Endothelial cell of umbilical vein (primary cell): ENCODE results near the gene TEDC1. TPM values are rescaled to one million over a fixed set of nuclear protein-coding genes. Genes with fewer than 3 reads are reported as not detected.

ENCODE experiments used
- BruUV-seq: library from RNA; stranded (reverse); fragments of 400-500 nt; replicated peaks from 2 replicates; lab custom pipeline; 2021; lab: Mats Ljungman, UMichigan
- CTCF ChIA-PET: fragments of 300-600, 350-600 bp; sonication (Branson Sonifier 250); formaldehyde crosslinking; loops from one replicate; lab custom pipeline; 2021; ENCODE audit warnings: antibody characterized with exemption, inconsistent platforms; lab: Charles Lee
- POLR2A ChIA-PET: fragments of 300-600, 350-600 bp; sonication (Branson Sonifier 250); formaldehyde crosslinking; loops from one replicate; lab custom pipeline; 2021; ENCODE audit warnings: antibody characterized with exemption, inconsistent platforms; lab: Charles Lee
- DNase-seq: peaks from one replicate; pipeline ENCODE4 v3.0.0-alpha.2; 2011; ENCODE audit warnings: low read depth, low spot score
- FAIRE-seq: peaks from 2 replicates; lab custom pipeline; 2011; peaks lifted over from hg19 to GRCh38; lab: Jason Lieb, UNC
- H2AFZ ChIP-seq: 2 replicates; pipeline ENCODE4 v1.6.0; 2012; ENCODE audit warnings: low read depth, low read length, control low read depth, inconsistent platforms
- H3K27ac ChIP-seq: 2 replicates; pipeline ENCODE4 v1.5.1; 2011; ENCODE audit warnings: low read depth, mild to moderate bottlenecking, control low read depth, low read length, moderate library complexity; ENCODE audit not compliant: insufficient read depth
- H3K27me3 ChIP-seq, 2 experiments: 2 replicates each; pipeline versions ENCODE4 v1.6.0 to v1.6.1; 2011; ENCODE audit warnings: low read length in 2 of 2, mixed read lengths in 1 of 2; ENCODE audit not compliant: control insufficient read depth in 2 of 2, insufficient read depth in 2 of 2
- H3K36me3 ChIP-seq, 2 experiments: 2 replicates in 1 of 2; 3 replicates in 1 of 2; pipeline ENCODE4 v1.5.1; 2011; ENCODE audit warnings: low read length in 2 of 2, mild to moderate bottlenecking in 1 of 2, moderate library complexity in 1 of 2; ENCODE audit not compliant: control insufficient read depth in 2 of 2, insufficient read depth in 2 of 2; ENCODE audit errors: extremely low read depth in 1 of 2
- H3K4me1 ChIP-seq: 3 replicates; pipeline ENCODE4 v1.5.1; 2011; ENCODE audit warnings: mild to moderate bottlenecking, low read length; ENCODE audit not compliant: control insufficient read depth, insufficient read depth; ENCODE audit errors: extremely low read depth
- H3K4me2 ChIP-seq: 2 replicates; pipeline ENCODE4 v1.6.1; 2011; ENCODE audit warnings: low read length, control low read depth, mixed read lengths; ENCODE audit not compliant: insufficient read depth
- H3K4me3 ChIP-seq, 3 experiments: fragments of 200-600 bp in 1 of 3; sonication (generic), shearing (Covaris generic) in 1 of 3; replicated peaks in 1 of 3; 2 replicates each; pipeline ENCODE4 v1.5.1; 2011 to 2016; ENCODE audit warnings: control low read depth in 3 of 3, low read length in 3 of 3, mild to moderate bottlenecking in 2 of 3, inconsistent platforms in 1 of 3, low read depth in 1 of 3, moderate library complexity in 1 of 3; ENCODE audit not compliant: insufficient read depth in 1 of 3
- H3K79me2 ChIP-seq: 2 replicates; pipeline ENCODE4 v1.6.0; 2012; ENCODE audit warnings: low read length, inconsistent platforms; ENCODE audit not compliant: control insufficient read depth, insufficient read depth
- H3K9ac ChIP-seq: replicated peaks from 2 replicates; pipeline ENCODE3; 2011; ENCODE audit warnings: low read length, control low read depth; ENCODE audit not compliant: insufficient read depth; ENCODE audit errors: extremely low read depth
- H3K9me1 ChIP-seq: replicated peaks from 3 replicates; pipeline ENCODE4 v1.6.0; 2011; ENCODE audit warnings: mild to moderate bottlenecking, low read length; ENCODE audit not compliant: control insufficient read depth, insufficient read depth; ENCODE audit errors: extremely low read depth
- H3K9me3 ChIP-seq: replicated peaks from 2 replicates; pipeline ENCODE4 v1.5.1; 2012; ENCODE audit warnings: low read length, inconsistent platforms; ENCODE audit not compliant: control insufficient read depth, insufficient read depth
- H4K20me1 ChIP-seq: replicated peaks from 2 replicates; pipeline ENCODE3; 2011; ENCODE audit warnings: mild to moderate bottlenecking, low read length; ENCODE audit not compliant: control insufficient read depth, insufficient read depth; ENCODE audit errors: extremely low read depth
- CTCF ChIP-seq, 2 donors: IDR thresholded peaks; 1 replicate in 1 of 2; 2 replicates in 1 of 2; pipeline ENCODE4 v1.5.1; 2011; ENCODE audit warnings: low read length in 2 of 2, mild to moderate bottlenecking in 2 of 2, moderate library complexity in 2 of 2, control low read depth in 1 of 2, inconsistent platforms in 1 of 2, low read depth in 1 of 2; ENCODE audit not compliant: insufficient read depth in 1 of 2; ENCODE audit errors: extremely low read depth in 1 of 2
- EZH2 ChIP-seq: IDR thresholded peaks from 2 replicates; pipeline ENCODE4 v1.6.1; 2012; ENCODE audit warnings: borderline replicate concordance, low read depth, mild to moderate bottlenecking, moderate library complexity, low read length, inconsistent platforms; ENCODE audit not compliant: severe bottlenecking
- FOS ChIP-seq: IDR thresholded peaks from 2 replicates; pipeline ENCODE4 v1.6.1; 2011; ENCODE audit warnings: mild to moderate bottlenecking, low read length, moderate library complexity, borderline replicate concordance; ENCODE audit not compliant: insufficient read depth
- GATA2 ChIP-seq: IDR thresholded peaks from 2 replicates; pipeline ENCODE4 v1.7.0; 2011; ENCODE audit warnings: low read depth, mild to moderate bottlenecking, moderate library complexity, mixed read lengths, low read length; ENCODE audit not compliant: insufficient read length, insufficient read depth
- JUN ChIP-seq: IDR thresholded peaks from 2 replicates; pipeline ENCODE4 v1.6.1; 2011; ENCODE audit warnings: borderline replicate concordance, low read depth; ENCODE audit not compliant: insufficient read length, insufficient read depth
- MYC ChIP-seq: IDR thresholded peaks from one replicate; pipeline ENCODE4 v1.6.1; 2011; ENCODE audit warnings: mild to moderate bottlenecking, low read depth, low read length
- POLR2A ChIP-seq: IDR thresholded peaks from 2 replicates; pipeline ENCODE4 v1.6.1; 2012; ENCODE audit warnings: low read depth, mild to moderate bottlenecking, control low read depth, low read length
- POLR2AphosphoS5 ChIP-seq: IDR thresholded peaks from 2 replicates; pipeline ENCODE4 v1.6.1; 2012; ENCODE audit warnings: low read depth, mild to moderate bottlenecking, control low read depth, low read length, moderate library complexity; ENCODE audit not compliant: insufficient read depth
- dilution Hi-C: fragments of 300-500 bp; cut with MboI; formaldehyde crosslinking; loops from one replicate; pipeline ENCODE4 v1.15.0; 2019; ENCODE audit warnings: low sequenced_read_pairs; ENCODE audit not compliant: extremely low pct_ligation_motif_present
- intact Hi-C: fragments of 100-400 bp; cut with micrococcal nuclease; formaldehyde crosslinking; loops from one replicate; pipeline ENCODE4 v1.10.0; 2022
- polyA plus RNA-seq, 4 experiments: library from polyadenylated mRNA; depleted of rRNA in 3 of 4; stranded (reverse) in 3 of 4; unstranded in 1 of 4; fragments of >200 nt; gene quantifications; 2 replicates each; pipeline versions ENCODE4 v1.2.1 to v1.2.3, GENCODE V29; 2011 to 2012; ENCODE audit warnings: missing spikeins in 1 of 4
- total RNA-seq: library from RNA; stranded (reverse); gene quantifications from 2 replicates; pipeline ENCODE4 v1.2.3, GENCODE V29; 2021
- TF ChIP-seq, protein P1 (sequence below): IDR thresholded peaks from 2 replicates; pipeline ENCODE4 v1.6.1; 2011; ENCODE audit not compliant: insufficient read depth, insufficient read length

The TEDC1 gene
- total and polyA plus RNA-seq, 2 donors (not counting 3 experiments of a cell fraction or from before 2014, with no cell fraction given), result 16.5 to 25.3 TPM

- Histone ChIP-seq H3K9ac (no peak overlapping the region), H3K4me3 (no peak overlapping the region), H3K4me1 (peaks cover 2% of the 10 kb centered on the region), H4K20me1 (no peaks in the 10 kb centered on the region), H2AFZ (no peak overlapping the region), H3K36me3 (no peaks in the 10 kb centered on the region), H3K9me1 (no peaks in the 10 kb centered on the region), H3K9me3 (no peaks in the 10 kb centered on the region), H3K27ac (no peak overlapping the region), H3K27me3 (peaks cover 0 to 12% of the 10 kb centered on the region in 2 experiments), H3K4me2 (no peak overlapping the region), H3K79me2 (peaks cover 3% of the 10 kb centered on the region)
- TF ChIP-seq POLR2AphosphoS5, result no peak
- TF ChIP-seq GATA2, result no peak
- TF ChIP-seq CTCF (IDR thresholded peaks at IDR 0.05; ENCODE audit: extremely low read depth in 1 of 2, insufficient read depth in 1 of 2, low read depth in 1 of 2, low read length in 2 of 2), result no peak
- TF ChIP-seq, protein P1, sequence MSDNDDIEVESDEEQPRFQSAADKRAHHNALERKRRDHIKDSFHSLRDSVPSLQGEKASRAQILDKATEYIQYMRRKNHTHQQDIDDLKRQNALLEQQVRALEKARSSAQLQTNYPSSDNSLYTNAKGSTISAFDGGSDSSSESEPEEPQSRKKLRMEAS, result no peak
- TF ChIP-seq JUN, result no peak
- TF ChIP-seq POLR2A, result no peak
- TF ChIP-seq FOS, result no peak
- no peak for TF ChIP-seq MYC
- no peak for TF ChIP-seq EZH2
- intact Hi-C loops, result loop anchor here (1.0 kb wide), 1 partner anchor 8 kb away; no protein-coding TSS in a partner anchor
- DNase-seq (no peak), FAIRE-seq (no peak)
- POLR2A ChIA-PET, result interaction anchor here (1.1 to 1.4 kb wide), 3 partner anchors 8 to 118 kb away, joined by 3 to 9 read pairs (median 6); no protein-coding TSS in a partner anchor
- dilution Hi-C loops, result no loop called here
- no TSS peak for BruUV-seq
- CTCF ChIA-PET, result interaction anchor here (0.5 to 5.1 kb wide), 22 partner anchors 8 to 399 kb away, joined by 3 to 239 read pairs (median 8); partner anchors contain the start of gene BTBD6
These were observed 2.1 kb upstream of the TEDC1 start for GRCh38 chr14:105488781-105489541.
